DND-41 (cell line): ENCODE data around the gene ARPC3.

Experiments used
- EZH2 ChIP-seq: IDR thresholded peaks from 3 replicates; pipeline ENCODE4 v1.6.1; 2012; ENCODE audit warnings: borderline replicate concordance, low read depth, mild to moderate bottlenecking, moderate library complexity, low read length, inconsistent platforms; ENCODE audit not compliant: severe bottlenecking
- TF ChIP-seq, protein P1 (sequence below): IDR thresholded peaks from 2 replicates; pipeline ENCODE4 v1.5.1; 2012; ENCODE audit warnings: borderline replicate concordance, low read length, moderate library complexity, mild to moderate bottlenecking; ENCODE audit not compliant: poor library complexity, severe bottlenecking; ENCODE audit errors: extremely low read depth

- TF ChIP-seq, protein P1, sequence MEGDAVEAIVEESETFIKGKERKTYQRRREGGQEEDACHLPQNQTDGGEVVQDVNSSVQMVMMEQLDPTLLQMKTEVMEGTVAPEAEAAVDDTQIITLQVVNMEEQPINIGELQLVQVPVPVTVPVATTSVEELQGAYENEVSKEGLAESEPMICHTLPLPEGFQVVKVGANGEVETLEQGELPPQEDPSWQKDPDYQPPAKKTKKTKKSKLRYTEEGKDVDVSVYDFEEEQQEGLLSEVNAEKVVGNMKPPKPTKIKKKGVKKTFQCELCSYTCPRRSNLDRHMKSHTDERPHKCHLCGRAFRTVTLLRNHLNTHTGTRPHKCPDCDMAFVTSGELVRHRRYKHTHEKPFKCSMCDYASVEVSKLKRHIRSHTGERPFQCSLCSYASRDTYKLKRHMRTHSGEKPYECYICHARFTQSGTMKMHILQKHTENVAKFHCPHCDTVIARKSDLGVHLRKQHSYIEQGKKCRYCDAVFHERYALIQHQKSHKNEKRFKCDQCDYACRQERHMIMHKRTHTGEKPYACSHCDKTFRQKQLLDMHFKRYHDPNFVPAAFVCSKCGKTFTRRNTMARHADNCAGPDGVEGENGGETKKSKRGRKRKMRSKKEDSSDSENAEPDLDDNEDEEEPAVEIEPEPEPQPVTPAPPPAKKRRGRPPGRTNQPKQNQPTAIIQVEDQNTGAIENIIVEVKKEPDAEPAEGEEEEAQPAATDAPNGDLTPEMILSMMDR = peak; percentile 8
- TF ChIP-seq EZH2 = no peak
Observed at GRCh38 chr12:110468214-110469048, 18.3 kb upstream of the ARPC3 start, which contains the start of the genes FAM216A and GPN3.
